GM21526 (cell line): ENCODE measurements around the gene HEXD.

Experiments used
- ATAC-seq: cut with Tn5 transposase; IDR thresholded peaks from one replicate; pipeline ENCODE4 v1.9.1; 2021; ENCODE audit warnings: moderate library complexity; ENCODE audit not compliant: unreplicated experiment, low FRiP score

HEXD gene

DNA sequence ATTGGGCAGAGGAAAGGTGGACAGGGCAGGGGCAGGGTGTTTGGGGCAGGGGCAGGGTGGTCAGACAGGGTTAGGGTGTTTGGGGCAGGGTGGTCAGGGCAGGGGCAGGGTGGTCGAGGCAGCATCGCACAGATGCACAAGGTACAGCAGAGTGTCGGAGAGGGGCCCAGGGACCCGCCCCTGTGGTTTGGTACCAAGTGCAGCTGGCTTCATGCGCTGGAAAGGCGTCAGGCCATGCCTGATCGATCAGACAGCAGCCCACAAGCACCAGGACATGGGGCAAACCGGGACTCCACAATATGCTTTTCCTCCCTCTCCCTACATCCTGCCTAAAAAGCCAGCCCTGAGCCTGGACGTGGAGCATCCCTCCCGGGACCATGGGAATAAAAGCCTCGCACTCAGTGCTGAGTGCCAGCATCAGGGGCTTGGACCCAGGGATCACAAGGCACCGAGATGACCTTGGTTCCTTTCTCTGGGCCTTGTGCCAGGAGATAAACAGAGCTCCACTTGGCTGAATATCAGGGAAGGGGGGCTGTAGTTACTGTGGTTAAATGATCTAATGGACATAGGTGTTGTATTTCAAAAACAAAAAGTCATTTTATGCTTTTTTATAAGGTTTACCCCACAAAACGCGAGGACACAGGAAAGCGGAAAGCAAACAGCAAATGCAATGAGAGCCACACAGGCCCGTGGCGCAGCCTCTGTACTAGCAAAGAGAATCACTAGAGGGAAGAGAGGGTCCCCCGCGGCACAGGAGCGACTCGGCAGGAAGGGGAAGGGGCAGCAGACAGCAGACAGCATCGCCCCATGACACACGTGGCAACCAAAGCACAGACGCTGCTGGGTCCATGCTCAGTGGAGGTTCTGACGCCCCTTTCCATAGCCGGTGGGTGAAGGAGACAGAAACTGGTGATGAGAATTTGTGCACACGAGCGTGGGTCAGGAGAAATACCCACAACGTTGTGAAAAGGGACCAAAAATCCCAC, 5.3 kb upstream of the HEXD start:
- ATAC-seq = no peak

DNA sequence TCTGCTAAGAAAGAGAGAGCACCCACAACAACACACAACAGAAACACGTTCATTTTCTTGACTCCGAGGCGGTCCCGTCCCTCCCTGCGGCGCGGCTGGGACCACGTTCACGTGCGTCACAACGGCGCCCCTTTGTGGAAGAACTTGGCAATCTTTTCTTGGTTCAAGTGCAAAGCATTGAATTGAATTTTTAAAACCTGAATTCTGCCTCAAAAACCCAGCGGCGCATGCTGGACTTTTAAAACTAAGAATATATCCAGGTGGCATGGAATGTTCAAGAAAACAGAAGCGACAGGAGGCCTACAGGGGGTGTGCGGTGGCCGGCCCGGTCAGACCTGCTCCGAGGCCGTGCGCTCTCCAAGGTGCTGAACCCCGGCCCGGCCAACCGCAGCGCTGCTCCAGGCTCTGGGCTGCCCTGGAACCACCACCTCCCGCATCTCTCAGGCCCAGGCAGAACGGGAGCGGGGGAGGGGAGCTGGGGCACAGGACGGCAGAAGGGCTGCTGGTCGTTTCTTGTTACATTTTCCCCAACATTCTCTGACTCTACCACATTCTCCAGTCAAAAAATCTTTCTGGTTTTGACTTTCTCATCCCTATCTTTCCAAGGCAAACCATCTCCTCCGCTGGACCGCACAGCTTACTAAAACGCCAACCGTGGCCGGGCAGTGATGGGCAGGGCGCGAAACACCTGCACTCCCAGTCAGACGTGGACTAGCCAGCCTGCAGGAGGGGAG, 3.4 kb upstream of the HEXD start:
- ATAC-seq = no peak

DNA sequence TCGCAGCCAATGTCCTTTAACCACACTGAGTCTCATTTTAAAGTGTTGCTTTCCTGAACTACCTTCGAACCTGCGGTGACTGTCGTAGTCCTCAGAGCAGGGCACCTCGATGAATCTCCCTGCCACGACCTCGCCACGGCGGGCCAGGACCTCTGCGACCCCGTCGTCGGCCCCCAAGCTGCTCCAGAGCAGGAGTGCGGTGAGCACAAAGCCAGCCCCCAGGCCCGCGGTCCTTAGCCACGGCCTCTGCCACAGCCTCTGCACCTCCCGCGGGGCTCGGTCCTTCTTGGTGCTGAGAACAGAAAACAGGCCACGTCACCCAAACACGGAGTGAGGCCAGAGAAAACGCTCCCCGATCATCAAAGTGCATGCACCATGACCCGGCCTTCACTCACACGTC, 2.8 kb upstream of the HEXD start:
- ATAC-seq = no peak

DNA sequence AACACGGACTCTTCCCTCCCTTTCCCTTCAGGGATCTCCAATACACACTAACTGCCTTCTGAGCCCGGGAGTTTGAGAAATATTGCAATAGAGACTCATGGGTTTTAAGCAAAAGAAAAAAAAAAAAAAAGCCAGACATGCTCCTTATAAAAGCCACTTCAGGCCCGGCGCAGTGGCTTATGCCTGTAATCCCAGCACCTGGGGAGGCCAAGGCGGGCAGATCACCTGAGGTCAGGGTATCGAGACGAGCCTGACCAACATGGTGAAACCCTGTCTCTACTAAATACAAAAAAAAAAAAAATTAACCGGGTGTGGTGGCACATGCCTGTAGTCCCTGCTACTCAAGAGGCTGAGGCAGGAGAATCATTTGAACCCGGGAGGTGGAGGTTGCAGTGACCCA, 2.4 kb upstream of the HEXD start:
- ATAC-seq = no peak

DNA sequence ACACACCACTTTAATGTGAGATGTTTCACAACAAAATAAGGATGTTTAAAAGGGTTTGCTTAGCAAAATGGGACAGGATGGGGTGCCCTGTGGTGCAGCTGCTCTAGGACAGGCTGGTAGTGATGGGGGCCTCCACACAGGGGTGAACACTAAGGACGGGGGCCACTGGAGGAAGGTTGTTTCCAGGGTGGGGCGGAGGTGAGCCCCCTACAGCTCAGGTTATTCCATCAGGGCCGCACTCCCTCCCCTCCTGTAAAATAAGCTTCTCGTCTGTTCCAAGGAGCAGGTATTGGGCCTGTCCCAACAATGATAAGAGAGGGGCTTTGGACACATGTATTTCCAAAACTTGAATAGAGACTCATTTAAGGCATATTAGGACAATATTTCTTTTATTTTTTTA, 1.9 kb upstream of the HEXD start:
- no peak for ATAC-seq

DNA sequence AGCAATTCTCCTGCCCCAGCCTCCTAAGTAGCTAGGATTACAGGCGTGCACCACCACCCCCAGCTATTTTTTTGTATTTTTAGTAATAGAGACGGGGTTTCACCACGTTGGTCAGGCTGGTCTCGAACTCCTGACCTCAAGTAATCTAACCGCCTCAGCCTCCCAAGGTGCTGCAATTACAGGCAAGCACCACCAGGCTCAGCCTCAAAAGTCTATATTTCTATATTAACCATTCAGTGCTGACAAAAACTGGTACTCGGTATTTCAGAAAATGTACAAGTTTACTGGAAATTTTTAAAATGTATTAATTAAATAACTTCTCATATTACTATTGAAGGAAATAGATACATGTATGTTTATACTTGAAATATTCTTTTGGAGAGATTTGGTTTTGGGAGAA, 1.4 kb upstream of the HEXD start:
- no peak for ATAC-seq

DNA sequence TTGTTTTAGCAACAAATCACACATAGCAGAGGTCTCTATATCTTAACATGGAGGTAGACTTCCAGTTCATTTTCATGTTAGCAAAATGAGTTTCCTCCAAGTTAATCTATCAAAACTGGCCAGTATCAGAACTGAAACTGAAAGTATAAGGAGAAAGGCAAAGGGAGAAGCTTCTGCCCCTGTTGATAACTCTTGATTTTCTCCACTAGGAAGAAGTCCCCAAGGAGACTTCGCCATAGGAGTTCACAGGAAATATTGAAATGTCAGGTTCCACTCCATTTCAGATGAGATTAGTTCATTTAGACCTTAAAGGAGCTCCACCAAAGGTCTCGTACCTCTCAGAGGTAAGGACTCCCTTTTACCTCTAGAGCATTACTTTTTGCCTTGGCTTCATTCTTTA, 1.4 kb downstream of the HEXD start:
- ATAC-seq = no peak

DNA sequence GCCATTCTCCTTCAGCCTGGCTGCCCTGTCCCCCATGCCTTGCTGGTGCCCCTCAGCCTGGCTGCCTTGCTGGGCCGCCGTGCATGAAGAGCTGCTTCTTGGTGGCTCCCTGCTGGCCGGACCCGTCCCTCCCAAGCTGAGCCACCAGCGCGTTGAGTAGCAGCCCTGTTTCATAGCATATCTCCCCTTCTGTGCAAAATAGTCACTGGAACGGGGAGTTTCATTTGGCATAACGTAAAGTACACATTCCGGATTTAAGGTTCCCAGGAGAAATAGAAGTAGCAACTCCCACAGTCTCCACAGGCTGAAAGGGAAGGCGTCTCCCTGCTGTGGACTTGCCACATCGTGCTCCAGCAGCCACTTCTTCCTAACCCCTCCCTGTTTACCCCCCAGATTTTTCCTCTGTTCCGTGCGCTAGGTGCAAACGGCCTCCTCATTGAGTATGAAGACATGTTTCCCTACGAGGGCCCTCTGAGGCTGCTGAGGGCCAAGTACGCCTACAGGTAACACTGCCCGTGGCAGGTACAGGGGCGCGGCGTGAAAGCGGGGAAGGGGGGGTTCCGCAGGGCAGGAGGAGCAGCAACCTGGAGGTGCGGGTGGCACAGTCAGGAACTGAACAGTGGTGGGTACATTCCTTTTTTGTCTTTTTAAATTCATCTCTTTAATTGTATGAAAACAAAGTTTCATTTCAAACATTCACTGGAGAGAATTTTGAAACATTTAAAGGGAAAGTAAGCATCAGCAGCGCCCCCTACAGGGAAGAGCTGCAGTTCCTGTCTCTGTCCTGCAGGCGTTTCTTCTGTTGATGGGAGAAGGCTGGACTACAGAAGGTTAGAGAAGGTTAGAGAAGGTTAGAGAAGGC, 6.1 kb downstream of the HEXD start:
- ATAC-seq = no peak

DNA sequence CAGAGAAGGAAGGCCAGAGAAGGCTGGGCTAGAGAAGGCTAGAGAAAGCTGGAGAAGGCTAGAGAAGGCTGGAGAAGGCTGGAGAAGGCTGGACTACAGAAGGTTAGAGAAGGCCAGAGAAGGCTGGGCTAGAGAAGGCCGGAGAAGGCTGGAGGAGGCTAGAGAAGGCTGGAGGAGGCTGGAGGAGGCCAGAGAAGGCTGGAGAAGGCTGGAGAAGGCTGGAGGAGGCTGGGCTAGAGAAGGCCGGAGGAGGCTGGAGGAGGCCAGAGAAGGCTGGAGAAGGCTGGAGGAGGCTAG, 6.7 kb downstream of the HEXD start:
- ATAC-seq = no peak

DNA sequence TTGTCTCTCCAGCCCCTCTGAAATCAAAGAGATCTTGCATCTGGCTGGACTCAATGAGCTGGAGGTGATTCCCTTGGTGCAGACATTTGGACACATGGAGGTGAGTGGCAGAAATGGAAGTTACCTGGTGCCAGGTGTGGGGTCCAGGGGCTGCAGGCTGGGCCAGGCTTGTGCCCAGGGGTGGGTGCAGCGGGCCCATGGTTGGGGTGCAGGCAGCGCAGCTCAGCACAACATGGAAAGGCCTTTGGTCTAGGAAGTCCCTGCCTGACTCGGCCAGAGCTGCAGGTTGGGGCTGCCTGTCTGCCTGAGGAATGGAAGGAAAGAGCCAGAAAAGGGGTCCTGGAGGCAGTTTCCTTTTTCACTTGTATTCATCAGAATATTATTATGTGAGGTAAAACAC, 10.4 kb downstream of the HEXD start:
- ATAC-seq = no peak

DNA sequence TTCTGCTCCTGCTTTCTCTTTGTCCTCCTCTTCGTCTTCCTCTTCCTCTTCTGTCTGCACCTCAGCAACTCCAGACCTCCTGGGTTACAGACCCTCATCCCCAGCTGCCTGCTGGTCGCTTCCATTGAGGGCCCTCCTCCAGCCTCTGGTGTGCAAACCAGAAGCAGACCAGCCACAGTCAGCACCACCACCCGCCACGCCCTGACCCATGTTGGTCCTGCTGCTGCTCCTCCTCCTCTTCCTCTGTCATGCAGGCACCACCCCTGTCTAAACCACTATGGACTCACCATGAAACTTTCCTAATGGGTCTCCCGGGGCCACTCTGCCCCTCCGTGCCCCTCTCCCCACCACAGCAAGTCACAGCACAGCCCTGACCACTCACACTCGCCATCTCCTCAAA, 11.7 kb downstream of the HEXD start:
- ATAC-seq = no peak

DNA sequence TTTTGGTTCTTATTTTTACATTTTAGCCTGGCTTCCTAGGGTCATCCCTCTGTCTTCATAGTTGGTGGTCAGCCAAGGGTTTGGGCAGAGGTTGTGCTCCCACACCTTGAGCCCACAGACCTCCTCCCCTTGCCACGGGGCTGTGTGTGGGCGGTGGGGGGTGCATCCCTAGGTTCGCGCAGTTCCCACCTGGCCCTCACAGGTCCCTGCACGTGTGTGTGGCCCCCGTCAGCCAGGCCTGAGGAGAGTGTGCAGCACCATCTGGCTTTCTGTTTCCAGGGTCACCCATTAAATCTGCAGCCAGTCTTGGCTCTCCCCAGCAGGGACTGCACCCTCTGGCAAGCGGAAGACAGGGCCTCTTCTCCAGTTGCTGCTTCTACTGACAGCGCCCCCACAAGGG, 13.9 kb downstream of the HEXD start:
- ATAC-seq = no peak

DNA sequence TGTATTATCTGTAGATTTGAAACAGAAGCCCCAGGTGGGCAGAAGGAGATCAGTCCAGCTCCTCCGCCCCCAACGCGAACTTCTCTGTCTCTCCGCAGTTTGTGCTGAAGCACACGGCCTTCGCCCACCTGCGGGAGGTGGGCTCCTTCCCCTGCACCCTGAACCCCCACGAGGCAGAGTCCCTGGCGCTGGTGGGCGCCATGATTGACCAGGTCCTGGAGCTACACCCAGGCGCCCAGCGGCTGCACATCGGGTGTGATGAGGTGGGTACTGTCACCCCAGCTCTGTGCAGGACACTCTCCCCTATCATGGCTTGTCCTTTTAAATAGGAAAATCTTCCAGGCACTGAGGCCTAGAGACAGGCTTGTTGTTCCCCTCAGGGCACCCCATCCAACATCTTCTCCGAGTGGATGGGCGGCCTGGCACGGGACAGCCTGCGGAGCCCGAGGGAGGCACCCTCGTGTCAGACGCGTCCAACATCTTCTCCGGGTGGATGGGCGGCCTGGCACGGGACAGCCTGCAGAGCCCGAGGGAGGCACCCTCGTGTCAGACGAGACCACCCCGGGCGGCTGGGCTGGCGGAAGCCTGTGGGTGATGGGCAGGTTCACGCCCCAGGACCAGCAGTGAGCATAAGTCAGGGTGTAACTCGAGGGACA, 15.5 kb downstream of the HEXD start:
- ATAC-seq = no peak

DNA sequence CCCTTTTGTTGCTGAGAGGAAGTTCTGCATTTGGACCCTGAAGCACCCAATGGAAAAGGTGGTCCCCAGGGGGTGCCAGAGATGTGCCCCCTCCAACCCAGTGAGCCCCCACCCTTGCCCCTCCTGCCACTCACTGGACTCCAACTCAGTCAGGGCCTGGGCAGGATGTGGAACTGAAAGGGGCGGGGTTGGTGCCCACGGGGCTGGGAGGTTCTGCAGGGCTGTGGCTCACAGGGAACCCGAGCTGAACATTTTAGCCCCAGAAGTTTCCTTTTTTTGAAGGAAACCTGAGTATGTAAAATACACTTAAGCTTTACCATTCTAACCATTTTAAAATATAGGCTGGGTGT, 16.0 kb downstream of the HEXD start:
- ATAC-seq = no peak

DNA sequence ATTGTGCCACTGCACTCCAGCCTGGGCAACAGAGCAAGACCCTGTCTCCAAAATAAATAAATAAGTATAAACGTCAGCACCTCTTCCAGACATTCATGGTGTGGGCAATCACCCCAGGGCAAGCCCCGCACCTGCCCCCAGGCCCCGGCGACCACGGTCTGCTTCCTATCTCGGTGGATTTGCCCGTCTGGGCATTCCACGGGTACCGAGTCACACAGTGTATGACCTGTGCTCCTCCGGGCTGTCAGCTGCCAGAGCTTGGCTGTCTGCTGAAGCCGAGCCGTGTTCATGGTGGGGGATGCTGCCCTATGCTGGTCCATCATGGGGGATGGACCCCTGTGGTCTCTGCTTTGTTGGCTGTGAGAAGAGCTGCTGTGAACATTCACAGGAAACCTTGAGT, 17.0 kb downstream of the HEXD start:
- ATAC-seq = no peak

DNA sequence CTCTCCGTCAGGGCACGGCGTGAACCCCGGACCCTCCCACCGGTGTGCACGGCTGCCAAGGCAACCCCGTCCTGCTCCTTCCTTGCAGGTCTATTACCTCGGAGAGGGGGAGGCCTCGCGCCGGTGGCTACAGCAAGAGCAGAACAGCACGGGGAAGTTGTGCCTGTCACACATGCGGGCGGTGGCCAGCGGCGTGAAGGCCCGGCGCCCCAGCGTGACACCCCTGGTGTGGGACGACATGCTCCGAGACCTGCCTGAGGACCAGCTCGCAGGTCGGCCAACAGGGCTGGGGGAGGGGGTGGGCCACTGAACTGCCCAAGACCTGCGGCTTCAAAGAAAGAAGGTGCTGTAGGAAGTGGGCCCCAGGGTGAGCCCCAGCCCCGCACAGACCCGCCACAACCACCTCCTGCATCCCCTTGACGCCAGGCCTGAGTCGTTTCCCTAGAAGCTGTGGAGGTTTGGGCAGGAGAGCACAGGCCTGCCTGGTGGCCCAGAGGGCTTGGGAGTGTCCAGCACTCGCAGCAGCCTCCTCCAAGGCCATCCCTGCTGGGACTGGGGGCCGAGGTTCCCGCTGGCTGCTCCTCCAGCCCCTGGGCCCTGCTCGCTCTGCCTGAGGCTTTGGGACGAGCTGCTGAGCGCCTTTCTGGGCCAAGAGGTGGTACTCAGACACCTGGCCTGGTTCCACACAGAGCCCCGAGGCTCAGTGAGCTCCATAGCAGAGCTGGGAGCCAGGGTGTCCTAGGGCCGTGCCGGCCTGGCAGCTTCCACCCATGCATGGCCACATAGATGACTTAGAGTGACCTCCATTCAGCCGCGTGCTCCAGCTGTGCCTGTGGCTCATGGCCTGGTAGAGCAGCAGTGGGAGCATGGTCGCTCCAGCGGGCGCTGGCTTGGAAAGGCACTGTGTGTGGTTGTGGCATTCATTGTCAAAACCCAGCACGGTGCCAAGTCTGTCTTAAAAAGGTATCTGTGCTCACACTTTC, 17.7 kb downstream of the HEXD start:
- ATAC-seq = no peak

DNA sequence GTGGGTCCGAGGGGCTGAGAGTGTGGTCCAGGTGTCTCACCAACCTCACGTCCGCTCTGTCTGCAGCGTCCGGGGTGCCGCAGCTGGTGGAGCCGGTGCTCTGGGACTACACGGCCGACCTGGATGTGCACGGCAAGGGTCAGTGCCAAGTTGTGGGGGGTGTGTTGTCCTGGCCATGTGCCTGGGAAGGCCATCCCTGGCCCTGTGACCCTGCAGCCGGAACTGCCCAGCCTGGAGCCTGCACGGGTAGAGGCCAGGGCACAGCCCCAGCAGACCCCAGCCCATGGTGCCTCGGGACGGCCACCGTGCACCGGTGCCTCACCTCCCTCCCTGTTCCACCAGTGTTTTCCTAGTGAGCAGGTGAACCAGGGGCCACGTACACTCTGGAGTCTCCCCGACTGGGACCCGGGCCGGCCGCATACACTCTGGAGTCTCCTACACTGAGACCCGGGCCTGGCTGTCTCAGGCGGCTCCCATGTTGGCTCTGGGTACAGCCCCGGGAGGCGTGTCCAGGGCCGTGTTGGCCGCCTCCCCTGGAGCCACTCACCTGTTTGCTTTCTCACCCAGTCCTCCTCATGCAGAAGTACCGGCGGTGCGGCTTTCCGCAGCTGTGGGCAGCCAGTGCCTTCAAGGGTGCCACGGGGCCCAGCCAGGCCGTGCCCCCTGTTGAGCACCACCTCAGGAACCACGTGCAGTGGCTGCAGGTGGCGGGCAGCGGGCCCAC, 18.6 kb downstream of the HEXD start:
- no peak for ATAC-seq

DNA sequence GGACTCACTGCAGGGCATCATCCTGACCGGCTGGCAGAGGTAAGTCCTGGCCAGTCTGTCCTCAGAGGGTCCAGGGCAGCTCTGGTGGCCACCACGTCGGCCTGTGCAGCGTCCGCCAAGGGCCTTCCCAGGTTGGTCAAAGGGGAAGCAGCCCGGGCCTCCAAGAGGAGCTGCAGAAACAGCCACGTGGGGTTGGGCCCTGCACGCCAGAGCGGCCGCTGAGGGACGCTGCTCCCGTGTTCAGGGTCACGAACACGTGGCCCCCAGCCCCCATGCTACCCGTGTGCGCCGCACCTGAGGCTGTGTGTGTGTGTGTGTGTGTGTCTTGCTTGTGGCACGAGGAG, 19.1 kb downstream of the HEXD start:
- ATAC-seq = no peak
